ENCODE results near the gene PADI1.

The PADI1 gene

DNA sequence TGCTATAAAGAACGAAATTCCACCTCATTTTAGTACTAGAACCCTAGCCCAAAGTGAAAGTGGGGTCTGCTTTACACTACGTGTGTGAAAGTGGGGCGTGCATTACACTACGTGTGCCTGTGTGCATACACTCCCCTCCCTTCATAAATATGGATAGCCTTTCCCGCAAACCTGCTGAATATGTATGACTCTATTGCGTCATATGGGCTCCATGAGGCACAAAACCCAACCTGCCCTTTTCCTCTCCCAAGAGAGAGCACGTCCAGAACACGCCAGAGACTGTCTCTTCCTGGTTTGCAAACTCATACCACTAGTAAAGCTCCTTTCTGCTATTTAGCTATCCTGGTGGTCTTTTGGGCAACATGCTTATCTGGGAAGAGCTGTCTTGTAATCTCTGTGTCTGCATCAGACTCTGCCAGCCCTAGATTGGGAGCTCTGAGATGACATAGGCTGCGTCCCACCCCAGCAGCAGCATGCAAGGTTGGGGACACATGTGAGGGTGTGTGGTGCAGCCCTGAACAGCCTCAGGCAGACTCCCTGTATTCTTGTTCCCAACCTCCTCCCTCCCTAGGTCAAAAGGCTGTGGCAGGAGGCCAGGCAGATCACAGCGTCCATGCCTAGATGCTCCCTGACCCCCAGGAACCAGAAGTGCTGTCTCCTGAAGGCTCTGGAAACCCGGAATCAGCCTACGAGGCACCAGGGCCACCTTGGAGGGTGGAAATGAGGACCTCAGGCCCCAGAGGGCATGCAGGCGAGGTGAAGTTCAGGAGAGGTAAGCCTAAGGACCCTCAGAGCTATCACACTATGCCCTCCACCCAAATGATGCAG lies 12.3 kb upstream of the PADI1 start:
- DNase-seq (ENCODE audit: extremely low spot score), result no peak
- ChIA-PET CTCF (no interaction called here), POLR2A (no interaction called here)
- TF ChIP-seq FOXM1 (IDR thresholded peaks at IDR 0.05; ENCODE audit: borderline replicate concordance) (no peak), NFRKB (IDR thresholded peaks at IDR 0.05) (no peak), ELF4 (IDR thresholded peaks at IDR 0.05) (no peak)

GRCh38 chr1:17193222-17194132 lies 11.5 kb upstream of the PADI1 start:
- TF ChIP-seq, protein P1, sequence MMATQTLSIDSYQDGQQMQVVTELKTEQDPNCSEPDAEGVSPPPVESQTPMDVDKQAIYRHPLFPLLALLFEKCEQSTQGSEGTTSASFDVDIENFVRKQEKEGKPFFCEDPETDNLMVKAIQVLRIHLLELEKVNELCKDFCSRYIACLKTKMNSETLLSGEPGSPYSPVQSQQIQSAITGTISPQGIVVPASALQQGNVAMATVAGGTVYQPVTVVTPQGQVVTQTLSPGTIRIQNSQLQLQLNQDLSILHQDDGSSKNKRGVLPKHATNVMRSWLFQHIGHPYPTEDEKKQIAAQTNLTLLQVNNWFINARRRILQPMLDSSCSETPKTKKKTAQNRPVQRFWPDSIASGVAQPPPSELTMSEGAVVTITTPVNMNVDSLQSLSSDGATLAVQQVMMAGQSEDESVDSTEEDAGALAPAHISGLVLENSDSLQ (IDR thresholded peaks at IDR 0.05), result no peak
- TF ChIP-seq BHLHE40 (IDR thresholded peaks at IDR 0.05; ENCODE audit: borderline replicate concordance) (no peak), LEF1 (IDR thresholded peaks at IDR 0.05; ENCODE audit: borderline replicate concordance) (no peak), FOXA1 (IDR thresholded peaks at IDR 0.05) (no peak), ELF4 (IDR thresholded peaks at IDR 0.05) (no peak), SUZ12 (IDR thresholded peaks at IDR 0.05) (no peak), ZNF384 (IDR thresholded peaks at IDR 0.05) (no peak), NFRKB (IDR thresholded peaks at IDR 0.05) (no peak), HDGF (IDR thresholded peaks at IDR 0.05; ENCODE audit: borderline replicate concordance) (no peak), SP1 (IDR thresholded peaks at IDR 0.05) (no peak), CTBP1 (IDR thresholded peaks at IDR 0.05; ENCODE audit: borderline replicate concordance) (no peak), TARDBP (IDR thresholded peaks at IDR 0.05) (no peak), ARNT (IDR thresholded peaks at IDR 0.05) (no peak), FOXM1 (IDR thresholded peaks at IDR 0.05; ENCODE audit: borderline replicate concordance) (no peak)
- CTCF ChIA-PET, result no interaction called here
- DNase-seq (ENCODE audit: extremely low spot score), result no peak
- POLR2A ChIA-PET, result no interaction called here

GRCh38 chr1:17194133-17194475 lies 10.8 kb upstream of the PADI1 start:
- ChIA-PET CTCF (no interaction called here), POLR2A (no interaction called here)
- DNase-seq (ENCODE audit: extremely low spot score), result no peak

DNA sequence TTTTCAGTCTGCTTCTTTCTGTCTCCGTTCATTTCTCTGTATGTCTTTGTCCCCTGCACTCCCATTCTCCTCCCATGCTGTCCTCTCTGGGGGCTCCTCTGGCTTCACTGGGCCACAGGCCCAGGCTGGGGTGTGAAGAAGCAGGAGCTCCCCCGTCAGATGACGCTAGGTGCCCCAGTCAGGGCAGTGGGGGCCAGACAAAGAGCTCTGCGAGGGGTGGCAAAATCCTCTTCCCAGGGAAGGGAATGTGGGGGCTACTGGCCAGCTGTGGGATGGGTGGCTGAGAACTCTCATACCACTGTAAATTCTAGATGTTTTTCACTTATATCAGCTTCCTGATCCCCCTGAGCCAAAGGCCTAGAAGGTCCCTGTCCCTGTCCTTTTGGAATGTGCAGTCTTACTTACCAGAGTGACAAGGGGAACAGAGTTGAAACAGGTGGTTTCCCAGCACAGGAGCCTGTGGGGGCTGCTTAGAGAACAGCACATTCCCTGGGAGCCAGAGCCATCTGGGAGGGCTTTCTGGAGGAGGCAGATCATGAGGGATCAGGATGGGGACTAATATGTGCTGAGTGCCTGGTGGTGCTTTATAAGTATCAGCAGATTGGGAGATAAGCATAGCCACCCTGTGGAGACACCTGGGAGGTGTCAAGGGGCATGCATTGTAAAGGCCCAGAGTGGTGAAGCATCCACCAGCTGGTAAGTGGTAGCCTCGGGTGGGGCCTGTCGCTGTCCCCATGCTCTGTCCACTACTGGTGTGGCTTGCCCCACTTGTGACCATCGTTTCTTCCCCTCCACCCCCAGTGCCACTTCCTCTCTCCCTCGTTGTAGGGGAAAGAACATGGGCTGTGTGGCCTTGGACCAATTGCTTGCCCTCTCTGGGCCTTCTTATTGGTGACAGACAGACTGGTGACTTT lies 10.1 kb upstream of the PADI1 start:
- DNase-seq (ENCODE audit: extremely low spot score), result no peak
- TF ChIP-seq FOXA1 (IDR thresholded peaks at IDR 0.05) (no peak), FOXK2 (IDR thresholded peaks at IDR 0.05) (no peak), FOXM1 (IDR thresholded peaks at IDR 0.05; ENCODE audit: borderline replicate concordance) (no peak), ELF4 (IDR thresholded peaks at IDR 0.05) (no peak), L3MBTL2 (conservative IDR thresholded peaks at IDR 0.05) (no peak), TARDBP (IDR thresholded peaks at IDR 0.05) (no peak), HDGF (IDR thresholded peaks at IDR 0.05; ENCODE audit: borderline replicate concordance) (no peak), ARNT (IDR thresholded peaks at IDR 0.05) (no peak), BHLHE40 (IDR thresholded peaks at IDR 0.05; ENCODE audit: borderline replicate concordance) (no peak), ZNF384 (IDR thresholded peaks at IDR 0.05) (no peak), SP1 (IDR thresholded peaks at IDR 0.05) (no peak), LEF1 (IDR thresholded peaks at IDR 0.05; ENCODE audit: borderline replicate concordance) (no peak), CTBP1 (IDR thresholded peaks at IDR 0.05; ENCODE audit: borderline replicate concordance) (no peak), SUZ12 (IDR thresholded peaks at IDR 0.05) (no peak), NFRKB (IDR thresholded peaks at IDR 0.05) (no peak)
- TF ChIP-seq, protein P1 (IDR thresholded peaks at IDR 0.05), result no peak
- POLR2A ChIA-PET, result no interaction called here
- CTCF ChIA-PET, result no interaction called here

More at GRCh38 chr1:17194133-17194475, 10.8 kb upstream of the PADI1 start:
- no peak for TF ChIP-seq HDGF (IDR thresholded peaks at IDR 0.05; ENCODE audit: borderline replicate concordance)
- no peak for TF ChIP-seq ARNT (IDR thresholded peaks at IDR 0.05)
- TF ChIP-seq ELF4 (IDR thresholded peaks at IDR 0.05), result no peak
- no peak for TF ChIP-seq BHLHE40 (IDR thresholded peaks at IDR 0.05; ENCODE audit: borderline replicate concordance)
- no peak for TF ChIP-seq ZNF384 (IDR thresholded peaks at IDR 0.05)
- TF ChIP-seq SUZ12 (IDR thresholded peaks at IDR 0.05), result no peak
- no peak for TF ChIP-seq CTBP1 (IDR thresholded peaks at IDR 0.05; ENCODE audit: borderline replicate concordance)
- TF ChIP-seq L3MBTL2 (conservative IDR thresholded peaks at IDR 0.05), result no peak
- TF ChIP-seq NFRKB (IDR thresholded peaks at IDR 0.05), result no peak

GRCh38 chr1:17195731-17196130 lies 9.2 kb upstream of the PADI1 start:
- TF ChIP-seq ELF4 (IDR thresholded peaks at IDR 0.05) (no peak), L3MBTL2 (conservative IDR thresholded peaks at IDR 0.05) (no peak), ZNF384 (IDR thresholded peaks at IDR 0.05) (no peak), HDGF (IDR thresholded peaks at IDR 0.05; ENCODE audit: borderline replicate concordance) (no peak), ARNT (IDR thresholded peaks at IDR 0.05) (no peak), TARDBP (IDR thresholded peaks at IDR 0.05) (no peak), NFRKB (IDR thresholded peaks at IDR 0.05) (no peak), FOXA1 (IDR thresholded peaks at IDR 0.05) (no peak), BHLHE40 (IDR thresholded peaks at IDR 0.05; ENCODE audit: borderline replicate concordance) (no peak), FOXM1 (IDR thresholded peaks at IDR 0.05; ENCODE audit: borderline replicate concordance) (no peak), SP1 (IDR thresholded peaks at IDR 0.05) (no peak), FOXK2 (IDR thresholded peaks at IDR 0.05) (no peak), SUZ12 (IDR thresholded peaks at IDR 0.05) (no peak), CTBP1 (IDR thresholded peaks at IDR 0.05; ENCODE audit: borderline replicate concordance) (no peak), LEF1 (IDR thresholded peaks at IDR 0.05; ENCODE audit: borderline replicate concordance) (no peak)
- TF ChIP-seq, protein P1 (IDR thresholded peaks at IDR 0.05), result no peak
- ChIA-PET POLR2A (no interaction called here), CTCF (no interaction called here)
- DNase-seq (ENCODE audit: extremely low spot score), result no peak
